Activated CD4-positive, CD25-positive, alpha-beta regulatory T cell treated with anti-CD3 and anti-CD28 coated beads, Interleukin-2, amount 50 U/mL, for 16 hours (primary cell): Measurements from ENCODE around the gene TPM1.

Source experiments
- DNase-seq: peaks from one replicate; pipeline ENCODE4 v3.0.0-alpha.2; 2020; ENCODE audit warnings: low read depth, low spot score

TPM1 gene

GRCh38 chr15:63016234-63016633 is 26.3 kb upstream of the TPM1 start:
- no peak for DNase-seq

GRCh38 chr15:63018639-63019038 is 23.9 kb upstream of the TPM1 start:
- no peak for DNase-seq

GRCh38 chr15:63019511-63020109 is 22.9 kb upstream of the TPM1 start:
- DNase-seq = no peak

- no peak for DNase-seq
Observed at GRCh38 chr15:63020128-63020527, 22.4 kb upstream of the TPM1 start.

- DNase-seq = no peak
Observed at GRCh38 chr15:63020759-63021430, 21.7 kb upstream of the TPM1 start.

GRCh38 chr15:63022181-63022580 is 20.4 kb upstream of the TPM1 start:
- DNase-seq = no peak

GRCh38 chr15:63022663-63023062 is 19.9 kb upstream of the TPM1 start:
- DNase-seq = no peak

- DNase-seq = no peak
Observed at GRCh38 chr15:63023351-63023945, 19.1 kb upstream of the TPM1 start.

GRCh38 chr15:63025460-63025859 is 17.1 kb upstream of the TPM1 start:
- DNase-seq = no peak

- DNase-seq = no peak
Observed at GRCh38 chr15:63027646-63028045, 14.9 kb upstream of the TPM1 start.

GRCh38 chr15:63028442-63029110 is 14.0 kb upstream of the TPM1 start:
- DNase-seq = no peak

GRCh38 chr15:63029676-63030075 is 12.9 kb upstream of the TPM1 start:
- no peak for DNase-seq

- DNase-seq = no peak
Observed at GRCh38 chr15:63030101-63030551, 12.4 kb upstream of the TPM1 start.

GRCh38 chr15:63034578-63034977 is 8.0 kb upstream of the TPM1 start:
- no peak for DNase-seq

- DNase-seq = no peak
Observed at GRCh38 chr15:63035253-63035652, 7.3 kb upstream of the TPM1 start.

GRCh38 chr15:63035977-63036376 is 6.6 kb upstream of the TPM1 start:
- no peak for DNase-seq

GRCh38 chr15:63037976-63038720 is 4.4 kb upstream of the TPM1 start:
- no peak for DNase-seq

GRCh38 chr15:63038926-63039673 is 3.4 kb upstream of the TPM1 start:
- no peak for DNase-seq

- DNase-seq = no peak
Observed at GRCh38 chr15:63039811-63040210, 2.7 kb upstream of the TPM1 start.

GRCh38 chr15:63040509-63040908 is 2.0 kb upstream of the TPM1 start:
- DNase-seq = no peak

- no peak for DNase-seq
Observed at GRCh38 chr15:63040954-63041353, 1.6 kb upstream of the TPM1 start.
